ENCODE data around the gene JMJD8. TPM values are rescaled to one million over a fixed set of nuclear protein-coding genes. Genes with fewer than 3 reads are reported as not detected.
A peak's percentile ranks its signal among the peaks of the same experiment; 100 is the strongest.

Gene JMJD8
- total and polyA plus RNA-seq, 2 experiments from 2014 or later, result 87.9 to 96.3 TPM

GRCh38 chr16:700684-701584 lies 16.8 kb upstream of the JMJD8 start:
- no peaks in the 10 kb centered on the region for H3K9me2 ChIP-seq (ENCODE audit: insufficient read depth)
- H4K20me1 ChIP-seq (ENCODE audit: insufficient read depth), result no peaks in the 10 kb centered on the region
- no peaks in the 10 kb centered on the region for H3K9me3 ChIP-seq (ENCODE audit: low read depth)
- no peak overlapping the region for H3K4me3 ChIP-seq
- H3K9ac ChIP-seq, result no peak overlapping the region
- H3F3A ChIP-seq (ENCODE audit: insufficient read depth), result no peaks in the 10 kb centered on the region
- peak; percentile 42 for DNase-seq
- H3K36me3 ChIP-seq (ENCODE audit: low read depth), result no peaks in the 10 kb centered on the region
- H3K4me2 ChIP-seq (ENCODE audit: unreplicated experiment), result no peak overlapping the region
- 4 to 7% methylated on average over 28 to 67 of the region's 76 CpGs for whole genome bisulfite sequencing, 2 experiments (ENCODE audit: low coverage in 1 of 2, low lambda C conversion rate in 2 of 2, missing lambda C conversion rate in 2 of 2)
- in situ Hi-C loops (cut with MboI), result no loop called here
- peaks cover 38% of the 10 kb centered on the region for H3K27me3 ChIP-seq (replicated peaks; ENCODE audit: insufficient read depth)
- no peak for TF ChIP-seq EZH2phosphoT487 (IDR thresholded peaks at IDR 0.05; ENCODE audit: insufficient read depth, low read depth)
- no peak for TF ChIP-seq EZH2 (IDR thresholded peaks at IDR 0.05; ENCODE audit: insufficient read depth, poor library complexity, severe bottlenecking)
- H3K79me2 ChIP-seq (ENCODE audit: insufficient read depth), result no peaks in the 10 kb centered on the region
- no peak overlapping the region for H2AFZ ChIP-seq
- H3K27ac ChIP-seq, result no peak overlapping the region
- no peaks in the 10 kb centered on the region for H3K4me1 ChIP-seq (ENCODE audit: insufficient read depth)

DNA sequence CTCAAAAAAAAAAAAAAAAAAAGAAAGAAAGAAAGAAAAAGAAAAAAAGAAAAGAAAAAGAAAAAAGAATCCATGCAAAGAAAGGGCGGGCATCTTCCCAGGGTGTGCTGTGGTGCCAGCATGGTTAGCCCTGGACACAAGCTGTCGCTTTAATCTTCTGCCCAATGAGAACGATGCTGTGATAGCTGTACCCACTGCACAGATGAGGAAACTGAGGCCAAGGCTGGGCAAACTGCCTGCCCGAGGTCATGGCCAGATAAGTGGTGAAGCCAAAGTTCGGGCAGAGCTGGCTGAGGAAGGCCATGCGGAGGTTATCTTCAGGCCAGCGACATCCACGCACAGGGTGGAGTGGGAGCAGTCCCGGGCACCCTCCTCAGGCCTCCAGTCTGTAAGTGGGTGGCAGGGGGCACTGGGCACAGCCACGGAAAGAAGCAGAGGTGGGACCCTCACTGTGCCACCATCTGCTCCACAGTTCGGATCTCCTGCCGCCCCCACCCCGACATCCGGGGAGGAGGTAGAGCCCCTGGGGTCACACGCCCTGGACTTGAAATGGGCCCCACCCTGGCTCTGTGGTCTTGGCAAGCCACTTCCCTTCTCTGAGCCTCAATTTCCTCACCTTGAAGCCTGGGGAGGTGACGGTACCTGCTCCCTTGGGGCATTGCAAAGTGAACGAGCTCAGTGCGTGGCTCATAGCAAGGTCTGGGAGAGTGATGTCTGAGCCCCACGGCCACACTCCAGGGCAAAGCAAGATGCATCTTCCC lies 15.0 kb upstream of the JMJD8 start:
- no peaks in the 10 kb centered on the region for H3F3A ChIP-seq (ENCODE audit: insufficient read depth)
- no peaks in the 10 kb centered on the region for H4K20me1 ChIP-seq (ENCODE audit: insufficient read depth)
- no peaks in the 10 kb centered on the region for H3K9me3 ChIP-seq (ENCODE audit: low read depth)
- peaks cover 45% of the 10 kb centered on the region for H3K27me3 ChIP-seq (replicated peaks; ENCODE audit: insufficient read depth)
- no peak for TF ChIP-seq EZH2 (IDR thresholded peaks at IDR 0.05; ENCODE audit: insufficient read depth, poor library complexity, severe bottlenecking)
- no peaks in the 10 kb centered on the region for H3K4me1 ChIP-seq (ENCODE audit: insufficient read depth)
- no peak overlapping the region for H3K4me2 ChIP-seq (ENCODE audit: unreplicated experiment)
- H3K9me2 ChIP-seq (ENCODE audit: insufficient read depth), result no peaks in the 10 kb centered on the region
- no peak overlapping the region for H2AFZ ChIP-seq
- 56 to 58% methylated on average over 18 to 19 of the region's 19 CpGs for WGBS, 2 experiments (ENCODE audit: low coverage in 1 of 2, low lambda C conversion rate in 2 of 2, missing lambda C conversion rate in 2 of 2)
- no peaks in the 10 kb centered on the region for H3K36me3 ChIP-seq (ENCODE audit: low read depth)
- no peak overlapping the region for H3K9ac ChIP-seq
- H3K27ac ChIP-seq, result no peak overlapping the region
- no peak overlapping the region for H3K4me3 ChIP-seq
- in situ Hi-C loops (cut with MboI), result no loop called here
- no peak for DNase-seq
- H3K79me2 ChIP-seq (ENCODE audit: insufficient read depth), result no peaks in the 10 kb centered on the region

DNA sequence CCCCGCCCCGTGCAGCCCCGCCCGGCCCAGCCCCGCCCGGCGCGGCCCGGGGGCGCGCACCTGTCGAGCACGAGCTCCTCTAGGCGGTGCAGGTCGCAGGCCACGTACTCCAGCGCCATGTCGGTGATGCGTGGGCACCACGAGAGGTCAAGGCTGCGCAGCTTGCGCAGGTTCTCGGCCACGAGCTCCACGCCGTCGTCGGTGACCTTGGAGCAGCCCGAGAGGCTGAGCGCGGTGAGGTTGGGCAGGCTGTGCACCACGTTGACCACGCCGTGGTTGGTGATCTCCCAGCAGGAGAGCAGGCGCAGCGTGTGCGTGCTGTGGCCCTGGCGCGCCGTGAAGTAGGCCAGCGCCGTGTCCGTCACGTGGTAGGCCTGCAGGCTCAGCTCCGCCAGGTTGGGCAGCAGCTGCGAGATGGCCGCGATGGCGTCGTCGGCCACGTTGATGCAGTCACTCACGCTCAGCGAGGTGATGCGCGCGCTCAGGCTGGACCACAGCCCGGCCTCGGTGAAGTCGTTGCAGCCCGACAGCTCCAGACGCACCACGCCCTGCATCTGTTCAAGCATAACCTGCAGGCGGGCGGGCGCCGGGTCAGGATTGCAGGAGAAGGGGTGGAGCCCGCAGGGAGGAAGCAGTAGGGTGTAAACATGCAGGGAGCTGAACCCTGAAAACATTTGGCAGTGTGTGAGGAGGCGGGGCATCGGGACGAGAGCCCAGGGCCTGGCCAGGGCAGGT lies 11.4 kb upstream of the JMJD8 start:
- Histone ChIP-seq H2AFZ (no peak overlapping the region), H3K9me3 (ENCODE audit: low read depth) (no peaks in the 10 kb centered on the region), H3K27ac (no peak overlapping the region), H3K36me3 (ENCODE audit: low read depth) (no peaks in the 10 kb centered on the region), H3K79me2 (ENCODE audit: insufficient read depth) (no peaks in the 10 kb centered on the region), H3K27me3 (replicated peaks; ENCODE audit: insufficient read depth) (peaks cover 19% of the 10 kb centered on the region), H4K20me1 (ENCODE audit: insufficient read depth) (no peaks in the 10 kb centered on the region), H3K4me2 (ENCODE audit: unreplicated experiment) (no peak overlapping the region), H3K4me3 (no peak overlapping the region), H3F3A (ENCODE audit: insufficient read depth) (no peaks in the 10 kb centered on the region), H3K9ac (no peak overlapping the region), H3K4me1 (ENCODE audit: insufficient read depth) (peaks cover 1% of the 10 kb centered on the region; the same call in 1 of the 2 replicates), H3K9me2 (ENCODE audit: insufficient read depth) (no peaks in the 10 kb centered on the region)
- 4 to 5% methylated on average over 61 to 64 of the region's 71 CpGs for WGBS, 2 experiments (ENCODE audit: low coverage in 1 of 2, low lambda C conversion rate in 2 of 2, missing lambda C conversion rate in 2 of 2)
- TF ChIP-seq EZH2 (IDR thresholded peaks at IDR 0.05; ENCODE audit: insufficient read depth, poor library complexity, severe bottlenecking) (no peak), EZH2phosphoT487 (IDR thresholded peaks at IDR 0.05; ENCODE audit: insufficient read depth, low read depth) (no peak)
- in situ Hi-C loops (cut with MboI), result no loop called here
- DNase-seq, result peak; percentile 58

DNA sequence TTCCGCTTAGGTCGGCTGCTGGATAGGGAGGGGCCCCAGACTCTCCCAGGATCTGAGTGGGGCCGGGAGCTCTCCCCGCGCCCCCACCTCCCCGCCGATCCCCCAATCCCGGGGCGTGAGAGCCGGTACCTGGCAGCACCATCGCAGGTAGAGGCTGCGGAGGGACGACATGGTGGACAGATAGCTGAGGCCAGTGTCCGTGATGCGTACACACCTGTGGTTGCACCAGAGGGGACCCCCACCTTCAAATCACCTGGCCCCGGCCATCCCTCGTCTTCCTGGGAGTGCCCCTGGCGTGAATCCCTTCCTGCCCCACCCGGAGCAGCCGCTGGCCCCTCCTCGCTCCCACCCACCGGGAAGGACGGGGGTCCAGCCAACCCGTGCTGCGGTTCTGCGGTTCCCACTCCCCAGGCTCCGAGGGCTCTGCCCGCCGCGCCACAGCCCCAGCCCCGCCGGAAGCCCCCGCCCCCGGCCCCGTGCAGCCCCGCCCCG lies 10.8 kb upstream of the JMJD8 start:
- Histone ChIP-seq H3K27me3 (replicated peaks; ENCODE audit: insufficient read depth) (peaks cover 19% of the 10 kb centered on the region), H3K79me2 (ENCODE audit: insufficient read depth) (no peaks in the 10 kb centered on the region), H3K36me3 (ENCODE audit: low read depth) (no peaks in the 10 kb centered on the region), H4K20me1 (ENCODE audit: insufficient read depth) (no peaks in the 10 kb centered on the region), H3K4me2 (ENCODE audit: unreplicated experiment) (no peak overlapping the region), H3K9me2 (ENCODE audit: insufficient read depth) (no peaks in the 10 kb centered on the region), H3K9me3 (ENCODE audit: low read depth) (no peaks in the 10 kb centered on the region), H2AFZ (no peak overlapping the region), H3K27ac (no peak overlapping the region), H3F3A (ENCODE audit: insufficient read depth) (no peaks in the 10 kb centered on the region), H3K4me1 (ENCODE audit: insufficient read depth) (peaks cover 3% of the 10 kb centered on the region; the same call in 1 of the 2 replicates), H3K4me3 (no peak overlapping the region), H3K9ac (no peak overlapping the region)
- 2 to 4% methylated on average over 13 to 27 of the region's 37 CpGs for WGBS, 2 experiments (ENCODE audit: low coverage in 1 of 2, low lambda C conversion rate in 2 of 2, missing lambda C conversion rate in 2 of 2)
- no peak for DNase-seq
- TF ChIP-seq EZH2 (IDR thresholded peaks at IDR 0.05; ENCODE audit: insufficient read depth, poor library complexity, severe bottlenecking) (no peak), EZH2phosphoT487 (IDR thresholded peaks at IDR 0.05; ENCODE audit: insufficient read depth, low read depth) (no peak; the same call in 1 of the 2 replicates)
- in situ Hi-C loops (cut with MboI), result no loop called here

Data from GM23248 (cell line).